ENCODE results near the gene DDX47.

DDX47 gene

GRCh38 chr12:12813120-12814101 is at the start of gene DDX47:
Gene DDX47, plus strand, starts transcription at chr12:12813346. Its CDS starts 22 bp downstream, at chr12:12813368.
- peak; percentile 92 to 98 for DNase-seq (ENCODE audit: low read depth in 2 of 2)

GRCh38 chr12:12764824-12765223 is 48.3 kb upstream of the DDX47 start:
- DNase-seq (ENCODE audit: low read depth in 2 of 2) = no peak

GRCh38 chr12:12770262-12770661 is 42.9 kb upstream of the DDX47 start:
- no peak for DNase-seq (ENCODE audit: low read depth in 2 of 2)

DNA sequence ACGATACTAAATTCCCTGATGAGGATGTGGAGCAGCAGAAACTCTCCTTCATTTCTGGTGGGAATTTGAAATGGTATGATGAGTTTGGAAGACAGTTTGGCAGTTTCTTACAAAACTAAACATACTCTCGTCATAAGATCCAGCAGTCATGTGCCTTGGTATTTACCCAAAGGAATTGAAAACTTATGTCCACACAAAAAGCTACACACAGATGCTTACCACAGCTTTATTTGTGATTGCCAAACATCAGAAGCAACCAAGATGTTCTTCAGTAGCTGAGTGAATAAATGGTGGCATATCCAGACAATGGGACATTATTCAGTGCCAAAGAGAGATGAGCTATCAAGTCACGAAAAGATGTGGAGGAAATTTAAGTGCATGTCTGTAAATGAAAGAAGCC is 38.4 kb upstream of the DDX47 start:
- no peak for DNase-seq (ENCODE audit: low read depth in 2 of 2)

DNA sequence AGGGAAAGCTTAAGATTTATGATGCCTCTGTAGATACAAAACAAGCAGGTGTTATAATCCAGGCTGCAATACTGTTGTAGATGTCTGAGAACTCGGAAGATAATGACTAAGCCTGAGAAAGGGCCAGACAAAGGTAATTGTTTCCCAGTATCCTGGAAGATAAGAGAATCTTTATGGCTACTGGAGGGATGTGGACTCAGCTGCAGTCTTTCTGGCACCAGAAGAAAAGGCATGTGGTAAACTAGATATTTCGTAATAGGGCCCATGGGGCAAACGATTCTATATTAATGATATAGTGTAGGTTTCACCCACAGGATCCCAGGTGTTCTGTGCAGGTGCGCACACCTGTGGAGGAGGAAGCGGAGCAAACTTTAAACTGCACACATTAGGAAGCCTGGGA is 36.9 kb upstream of the DDX47 start:
- no peak for DNase-seq (ENCODE audit: low read depth in 2 of 2)

GRCh38 chr12:12777092-12777491 is 36.1 kb upstream of the DDX47 start:
- no peak for DNase-seq (ENCODE audit: low read depth in 2 of 2)

- no peak for DNase-seq (ENCODE audit: low read depth in 2 of 2)
Measured at GRCh38 chr12:12779007-12779406, 34.1 kb upstream of the DDX47 start.

- DNase-seq (ENCODE audit: low read depth in 2 of 2) = no peak
Measured at GRCh38 chr12:12779529-12779928, 33.6 kb upstream of the DDX47 start.

DNA sequence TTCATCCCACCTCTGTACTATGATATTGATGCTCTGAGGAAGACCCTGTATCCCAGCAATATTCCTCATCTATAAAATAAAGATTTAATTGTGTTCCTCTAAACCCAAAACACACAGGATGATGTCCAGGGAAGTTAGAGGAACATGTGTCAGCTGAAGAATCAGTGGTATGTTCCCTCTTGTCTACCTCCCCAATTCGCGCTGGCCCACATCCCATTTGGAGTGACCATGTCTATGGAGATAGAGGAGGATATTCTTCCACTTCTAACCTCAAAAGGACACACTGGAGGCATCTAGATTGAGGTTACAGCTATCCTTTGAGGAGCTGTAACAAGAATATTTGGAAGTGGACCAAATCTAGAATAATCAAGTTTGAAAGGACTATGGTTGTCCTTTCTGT is 29.0 kb upstream of the DDX47 start:
- no peak for DNase-seq (ENCODE audit: low read depth in 2 of 2)

GRCh38 chr12:12784911-12785814 is 28.0 kb upstream of the DDX47 start, which contains the start of gene APOLD1:
Gene APOLD1, plus strand, starts transcription at chr12:12785659. Its CDS starts 33 bp downstream, at chr12:12785692.
- DNase-seq (ENCODE audit: low read depth in 2 of 2) = no peak

DNA sequence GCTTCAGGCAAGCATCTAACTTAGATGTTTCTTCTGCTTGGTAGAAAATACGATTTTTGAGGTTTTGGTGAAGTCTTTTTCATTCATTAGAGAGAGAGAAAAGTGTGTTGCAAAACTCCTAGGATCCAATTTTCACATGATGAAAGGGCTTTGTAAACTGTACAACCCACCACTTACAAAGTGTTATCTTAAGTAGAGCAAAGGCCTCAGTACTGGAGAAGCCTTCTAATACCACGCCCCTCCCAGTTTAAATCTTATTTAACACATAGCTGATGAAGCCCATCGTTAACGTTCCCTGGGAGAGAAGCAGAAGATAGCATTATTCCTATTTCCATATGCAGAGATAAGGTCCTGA is 26.8 kb upstream of the DDX47 start:
- DNase-seq (ENCODE audit: low read depth in 2 of 2) = no peak

DNA sequence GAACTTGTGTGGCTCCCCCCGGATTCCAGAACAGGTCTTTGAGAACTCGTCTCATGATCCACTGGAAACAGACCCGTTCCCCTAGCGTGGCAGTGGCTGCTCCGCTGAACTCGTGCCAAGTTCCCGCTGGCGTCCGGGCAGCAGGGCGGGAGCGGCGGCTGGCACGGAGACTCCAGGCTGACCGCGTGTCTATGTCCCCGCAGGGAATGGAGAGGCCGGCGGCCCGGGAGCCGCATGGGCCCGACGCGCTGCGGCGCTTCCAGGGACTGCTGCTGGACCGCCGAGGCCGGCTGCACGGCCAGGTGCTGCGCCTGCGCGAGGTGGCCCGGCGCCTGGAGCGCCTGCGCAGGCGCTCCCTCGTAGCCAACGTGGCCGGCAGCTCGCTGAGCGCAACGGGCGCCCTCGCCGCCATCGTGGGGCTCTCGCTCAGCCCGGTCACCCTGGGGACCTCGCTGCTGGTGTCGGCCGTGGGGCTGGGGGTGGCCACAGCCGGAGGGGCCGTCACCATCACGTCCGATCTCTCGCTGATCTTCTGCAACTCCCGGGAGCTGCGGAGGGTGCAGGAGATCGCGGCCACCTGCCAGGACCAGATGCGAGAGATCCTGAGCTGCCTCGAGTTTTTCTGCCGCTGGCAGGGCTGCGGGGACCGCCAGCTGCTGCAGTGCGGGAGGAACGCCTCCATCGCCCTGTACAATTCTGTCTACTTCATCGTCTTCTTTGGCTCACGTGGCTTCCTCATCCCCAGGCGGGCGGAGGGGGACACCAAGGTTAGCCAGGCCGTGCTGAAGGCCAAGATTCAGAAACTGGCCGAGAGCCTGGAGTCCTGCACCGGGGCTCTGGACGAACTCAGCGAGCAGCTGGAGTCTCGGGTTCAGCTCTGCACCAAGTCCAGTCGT is 26.2 kb upstream of the DDX47 start:
- DNase-seq (ENCODE audit: low read depth in 2 of 2) = peak; percentile 30 to 38

GRCh38 chr12:12788131-12788530 is 25.0 kb upstream of the DDX47 start:
- no peak for DNase-seq (ENCODE audit: low read depth in 2 of 2)

- DNase-seq (ENCODE audit: low read depth in 2 of 2) = peak; percentile 25 to 27
Measured at GRCh38 chr12:12788675-12789368, 24.3 kb upstream of the DDX47 start.

- DNase-seq (ENCODE audit: low read depth in 2 of 2) = no peak
Measured at GRCh38 chr12:12790956-12791355, 22.2 kb upstream of the DDX47 start.

GRCh38 chr12:12791756-12792369 is 21.3 kb upstream of the DDX47 start:
- DNase-seq (ENCODE audit: low read depth in 2 of 2) = no peak

GRCh38 chr12:12792421-12792820 is 20.7 kb upstream of the DDX47 start:
- DNase-seq (ENCODE audit: low read depth in 2 of 2) = no peak

DNA sequence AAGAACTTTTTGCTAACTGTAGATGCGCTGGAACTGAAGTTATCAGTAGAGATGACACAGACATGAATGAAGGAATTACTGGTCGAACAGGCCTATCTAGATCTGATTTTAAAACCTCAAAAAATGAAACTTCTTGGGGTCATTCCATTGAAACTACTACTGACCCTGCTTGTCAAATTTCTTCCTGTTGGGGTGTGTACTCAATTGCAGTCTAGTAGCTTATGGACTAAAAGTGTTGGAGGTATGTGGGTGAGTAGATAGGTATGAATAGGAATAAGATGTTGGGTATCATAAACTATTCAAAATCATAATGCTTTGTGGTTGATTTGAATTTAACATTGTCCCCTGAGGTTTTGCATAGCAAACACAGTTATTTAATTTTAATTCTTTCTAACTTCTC is 18.5 kb upstream of the DDX47 start:
- no peak for DNase-seq (ENCODE audit: low read depth in 2 of 2)

- DNase-seq (ENCODE audit: low read depth in 2 of 2) = no peak
Measured at GRCh38 chr12:12796171-12796570, 17.0 kb upstream of the DDX47 start.
